HG02678 (cell line): Measurements from ENCODE around the gene SRBD1.

Experiments
- ATAC-seq: cut with Tn5 transposase; IDR thresholded peaks from one replicate; pipeline ENCODE4 v1.9.1; 2021; ENCODE audit warnings: mild to moderate bottlenecking, moderate library complexity; ENCODE audit not compliant: unreplicated experiment

The SRBD1 gene

DNA sequence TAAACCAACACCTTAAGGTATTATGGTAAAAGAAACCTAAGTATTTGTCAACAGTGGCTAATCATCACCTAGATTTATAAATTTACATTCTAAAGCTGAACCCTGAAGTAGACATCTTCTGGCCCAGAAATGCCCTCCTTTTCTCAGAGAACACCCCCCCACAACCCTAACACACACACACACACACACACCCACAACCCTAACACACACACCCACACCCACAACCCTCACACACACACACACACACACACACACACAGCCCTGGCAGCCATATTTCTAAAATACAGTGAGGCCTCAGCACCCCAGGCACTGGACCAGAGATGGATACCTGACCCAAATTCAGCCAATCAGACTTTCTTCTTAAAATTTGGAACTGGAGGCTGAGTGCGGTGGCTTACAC lies 14.3 kb downstream of the SRBD1 start:
- ATAC-seq: no peak

GRCh38 chr2:45595721-45596435 lies 15.2 kb downstream of the SRBD1 start:
- no peak for ATAC-seq

DNA sequence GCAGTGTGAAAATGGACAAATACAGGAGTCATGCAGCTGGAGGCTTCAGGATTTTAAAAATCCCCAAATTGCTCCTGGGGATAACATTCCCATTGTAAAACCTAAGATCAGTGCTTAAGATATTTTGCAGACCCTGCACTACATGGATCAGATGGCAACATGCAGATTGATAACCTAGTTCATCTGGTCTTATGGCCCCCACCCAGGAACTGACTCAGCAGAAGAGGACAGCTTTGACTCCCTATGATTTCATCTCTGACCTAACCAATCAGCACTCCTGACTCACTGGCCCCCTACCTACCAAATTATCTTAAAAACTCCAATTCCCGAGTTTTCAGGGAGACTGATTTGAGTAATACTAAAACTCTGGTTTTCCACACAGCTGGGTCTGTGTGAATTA lies 20.0 kb downstream of the SRBD1 start:
- no peak for ATAC-seq

- ATAC-seq: no peak
Observed at GRCh38 chr2:45588158-45588829, 22.8 kb downstream of the SRBD1 start.

GRCh38 chr2:45586600-45586999 lies 24.5 kb downstream of the SRBD1 start:
- no peak for ATAC-seq

- no peak for ATAC-seq
Observed at GRCh38 chr2:45585267-45585861, 25.7 kb downstream of the SRBD1 start.

GRCh38 chr2:45583977-45584376 lies 27.1 kb downstream of the SRBD1 start:
- no peak for ATAC-seq

DNA sequence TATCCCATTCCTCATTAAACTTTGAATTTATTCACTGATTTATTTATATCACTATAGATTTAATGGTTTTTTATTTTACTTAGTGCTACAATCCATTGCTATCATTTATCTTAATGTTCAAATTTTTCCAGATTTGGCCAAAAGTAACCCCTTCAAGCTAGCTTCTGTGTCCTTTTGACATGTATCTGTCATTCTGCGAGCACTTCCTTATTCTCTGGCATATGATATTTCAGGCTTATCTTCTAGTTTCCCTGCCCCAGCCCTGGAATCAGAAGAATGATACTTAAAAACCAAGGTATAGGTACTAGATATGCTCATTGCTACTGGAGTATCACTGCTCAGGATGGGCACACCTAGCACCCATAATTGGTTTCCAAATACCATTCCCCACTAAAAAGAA lies 28.5 kb downstream of the SRBD1 start:
- no peak for ATAC-seq

DNA sequence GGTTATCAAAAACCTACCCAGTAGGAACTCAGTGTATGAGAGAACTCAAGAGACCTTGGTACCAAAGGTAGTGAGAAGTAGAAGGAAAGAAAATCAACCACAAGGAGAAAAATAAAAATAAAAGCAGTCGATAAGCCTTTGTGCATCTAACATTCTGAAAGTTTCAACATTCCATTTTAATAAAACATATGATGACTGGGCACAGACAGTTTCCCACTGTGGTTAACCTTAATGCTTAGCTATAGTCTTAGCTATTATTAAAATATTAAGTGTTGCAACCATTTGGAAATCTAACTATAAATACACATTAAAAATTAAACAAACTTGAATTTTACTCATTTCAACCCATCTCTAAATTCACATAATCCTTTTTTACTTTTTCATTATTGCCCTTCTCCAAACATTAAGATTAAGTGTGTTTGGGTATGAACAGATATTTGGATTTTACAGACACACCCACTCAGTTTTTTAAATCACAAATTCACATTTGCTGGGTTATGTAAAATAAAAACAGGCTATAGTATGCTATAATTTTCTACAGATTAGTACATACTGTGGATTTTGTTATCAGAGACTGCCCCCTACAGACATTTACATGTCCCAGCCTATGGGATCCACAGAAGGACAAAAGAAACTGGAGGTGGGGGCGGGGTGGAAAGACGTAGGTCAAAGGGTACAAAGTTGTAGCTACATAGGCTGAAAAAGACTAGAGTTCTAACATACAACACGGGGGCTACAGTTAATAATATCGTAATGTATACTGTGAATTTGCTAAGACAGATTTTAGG lies 32.8 kb downstream of the SRBD1 start:
- ATAC-seq: no peak

DNA sequence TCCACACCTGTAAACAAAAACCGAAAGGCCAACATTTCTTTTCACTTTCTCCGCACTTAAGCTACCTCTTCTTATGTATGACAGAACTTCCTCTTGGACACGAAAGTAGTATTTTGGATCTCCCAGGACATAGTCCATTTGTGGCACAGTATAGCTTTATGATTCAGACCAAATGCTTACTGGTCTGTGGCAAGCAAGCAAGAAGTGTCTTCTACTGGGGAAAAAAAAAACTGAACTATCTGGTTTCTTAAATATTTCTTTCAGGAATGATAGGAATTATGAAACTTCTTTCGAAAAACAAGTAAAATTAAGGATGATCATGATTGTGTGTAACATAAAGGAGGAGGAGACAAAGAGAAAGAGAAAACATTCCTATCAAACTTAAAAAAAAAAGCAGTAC lies 33.6 kb downstream of the SRBD1 start:
- ATAC-seq: no peak

- no peak for ATAC-seq
Observed at GRCh38 chr2:45575881-45576280, 35.2 kb downstream of the SRBD1 start.

GRCh38 chr2:45572979-45573378 lies 38.1 kb downstream of the SRBD1 start:
- ATAC-seq: no peak

DNA sequence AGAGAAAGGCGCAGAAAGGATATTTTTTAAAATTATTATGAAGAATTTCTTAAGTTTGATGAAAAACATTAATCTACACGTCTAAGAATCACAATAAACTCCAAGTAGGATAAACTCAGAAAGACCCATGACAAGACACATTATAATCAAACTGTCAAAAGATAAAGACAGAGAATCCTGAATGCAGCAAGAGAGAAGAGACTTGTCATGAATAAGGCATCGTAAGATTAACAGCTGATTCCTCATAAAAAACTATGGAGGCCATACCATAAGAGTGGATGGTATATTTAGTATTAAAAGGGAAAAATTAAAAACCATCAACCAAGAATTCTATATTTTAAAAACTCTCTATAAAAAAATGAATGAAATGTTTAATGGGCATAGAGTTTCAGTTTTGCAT lies 39.1 kb downstream of the SRBD1 start:
- no peak for ATAC-seq

DNA sequence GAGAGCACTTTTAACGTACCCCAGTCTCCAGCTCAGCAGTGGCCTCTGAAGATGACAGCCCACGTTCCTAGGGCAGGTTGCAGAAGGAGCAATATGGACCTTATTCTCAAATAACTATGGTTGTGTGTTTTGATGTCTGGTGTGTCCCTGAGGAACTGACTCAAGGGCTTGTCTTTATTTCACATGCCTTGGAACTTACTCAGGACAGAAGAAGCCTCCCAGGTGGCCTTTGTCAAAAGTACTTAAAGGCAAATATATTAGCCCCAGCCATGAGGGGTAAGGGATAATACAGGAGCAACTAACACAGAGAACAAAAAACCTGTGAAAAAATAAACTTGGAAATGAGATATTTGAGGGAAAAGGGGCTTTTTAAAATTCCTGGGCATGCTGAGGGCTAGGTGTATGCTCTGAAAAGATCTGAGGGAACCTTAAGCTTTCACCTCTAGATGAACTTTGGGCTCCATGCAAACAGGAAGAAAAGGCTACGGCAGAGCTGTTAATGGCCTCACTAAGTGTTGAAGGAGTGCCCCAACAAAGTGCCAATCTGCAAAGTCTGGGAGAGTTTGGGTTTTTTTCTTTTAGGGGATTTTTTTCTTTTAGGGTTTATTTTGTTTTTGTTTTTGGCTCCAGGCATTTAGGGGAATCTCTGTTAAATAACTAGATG lies 40.3 kb downstream of the SRBD1 start:
- no peak for ATAC-seq

DNA sequence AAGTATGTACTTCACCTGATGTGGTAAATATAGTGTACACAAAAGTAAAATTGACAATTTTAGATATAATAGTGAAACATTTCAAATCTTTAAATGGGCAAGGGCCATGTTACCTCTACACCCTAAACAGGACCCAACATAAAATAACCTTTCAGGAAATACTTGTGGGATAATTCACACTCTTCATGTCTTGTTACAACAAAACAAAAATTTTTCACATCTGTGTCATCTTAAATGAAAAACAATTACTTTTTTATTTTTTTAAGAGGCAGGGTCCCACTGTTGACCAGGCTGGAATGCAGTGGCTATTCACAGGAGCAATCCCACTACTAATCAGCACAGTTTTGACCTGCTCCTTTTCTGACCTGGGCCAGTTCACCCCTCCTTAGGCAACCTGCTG lies 42.1 kb downstream of the SRBD1 start:
- ATAC-seq: no peak

DNA sequence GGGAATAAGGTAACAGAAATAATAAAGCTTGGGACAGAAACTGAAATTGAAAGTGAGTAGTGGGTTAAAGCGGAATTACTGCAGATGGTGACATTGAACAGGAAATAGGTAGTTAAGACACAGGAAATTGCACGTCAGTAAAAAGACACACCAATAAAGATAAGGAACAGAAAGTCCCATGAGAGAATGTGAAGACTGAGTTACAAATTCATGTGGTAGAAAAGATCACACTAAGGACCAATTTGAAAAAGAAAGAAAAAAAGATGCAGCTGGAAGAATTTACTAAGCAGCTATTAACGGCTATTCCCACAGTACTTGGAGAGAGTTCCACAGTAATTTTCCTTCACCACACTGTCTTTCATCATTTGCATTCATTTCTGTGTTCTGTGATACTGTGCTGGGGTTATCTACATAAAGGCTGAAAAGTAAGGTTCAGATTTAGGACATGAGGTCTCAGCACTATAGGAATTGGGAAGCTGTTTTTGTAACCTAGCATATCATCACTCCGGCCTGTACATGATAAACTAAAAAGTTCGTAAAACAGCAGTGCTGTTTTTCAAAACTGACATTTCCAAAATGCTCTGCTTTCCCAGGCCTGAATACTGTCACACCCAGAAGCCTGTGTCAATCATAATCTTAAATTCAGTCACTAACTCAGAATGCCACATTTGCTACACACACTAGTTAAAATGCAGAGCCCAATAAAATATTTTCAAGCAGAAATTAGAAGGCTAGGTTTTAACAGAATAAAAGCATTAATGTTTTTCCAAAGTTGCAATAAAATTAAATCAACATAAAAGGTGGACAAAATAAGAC lies 42.9 kb downstream of the SRBD1 start:
- ATAC-seq: peak; percentile 95

DNA sequence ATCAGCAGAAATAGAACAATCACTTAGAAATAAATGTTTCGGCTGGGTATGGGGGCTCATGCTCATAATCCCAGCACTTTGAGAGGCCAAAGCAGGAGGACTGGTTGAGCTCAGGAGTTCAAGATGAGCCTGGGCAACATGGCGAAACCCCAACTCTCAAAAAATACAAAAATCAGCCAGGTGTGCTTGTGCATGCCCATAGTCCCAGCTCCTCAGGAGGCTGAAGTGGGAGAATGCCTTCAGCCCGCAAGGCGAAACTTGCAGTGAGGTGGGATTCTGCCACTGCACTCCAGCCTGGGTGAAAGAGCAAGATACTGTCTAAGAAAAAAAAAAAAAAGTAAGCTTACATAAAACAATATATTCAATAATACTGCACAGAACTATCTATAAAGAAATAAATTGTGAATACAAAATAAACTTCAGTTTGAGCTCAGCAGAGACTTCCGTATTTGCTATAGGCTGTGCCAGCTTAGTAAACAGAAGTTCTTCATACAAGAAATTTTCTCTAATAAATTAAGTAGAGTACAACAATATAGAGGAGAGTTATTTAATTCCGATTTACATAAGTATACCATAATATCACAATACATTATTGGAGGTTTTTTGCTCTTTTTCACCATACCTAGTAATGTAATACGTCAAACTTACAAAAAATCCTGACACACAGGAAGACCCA lies 43.6 kb downstream of the SRBD1 start:
- ATAC-seq: peak; percentile 21

DNA sequence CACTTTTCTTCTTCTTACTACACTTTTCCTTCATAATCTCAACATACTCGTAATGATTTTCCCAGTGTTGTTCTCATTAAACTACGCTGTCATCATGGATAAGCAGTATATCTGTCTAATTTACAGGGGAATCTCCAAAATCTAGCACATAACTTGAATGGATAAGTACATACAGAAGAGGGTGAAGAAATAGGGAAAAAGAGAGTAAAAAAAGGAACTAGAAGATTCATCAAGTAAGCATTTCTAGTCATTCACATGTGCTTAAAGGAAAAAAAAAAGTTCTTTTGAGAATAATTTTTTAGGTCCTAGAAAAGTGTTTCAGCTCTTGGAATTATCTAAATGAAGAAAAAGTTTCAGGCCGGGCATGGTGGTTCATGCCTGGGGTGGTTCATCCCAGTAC lies 51.6 kb downstream of the SRBD1 start:
- ATAC-seq: no peak

DNA sequence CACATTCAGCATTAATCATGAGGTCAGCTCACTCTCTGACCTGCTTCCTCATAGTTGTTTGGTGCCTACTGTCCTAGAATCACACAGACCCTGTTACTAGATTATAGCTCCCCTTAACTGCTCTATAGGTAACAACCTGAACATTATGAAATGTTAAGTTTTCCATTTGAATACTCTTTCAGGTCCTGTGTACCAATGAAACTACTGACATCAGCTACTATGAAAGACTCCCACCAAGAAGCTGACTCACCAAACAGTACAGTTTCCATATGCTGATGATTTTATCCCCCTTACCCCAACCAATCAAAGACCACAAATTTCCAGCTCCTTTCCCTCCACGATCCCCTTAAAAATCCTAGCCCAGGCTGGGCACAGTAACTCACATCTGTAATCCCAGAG lies 56.3 kb downstream of the SRBD1 start:
- ATAC-seq: no peak
